Measurements from ENCODE around the gene ENOX1.

The ENOX1 gene

GRCh38 chr13:43664700-43665191 is 122.0 kb downstream of the ENOX1 start:
- no peak for DNase-seq

GRCh38 chr13:43663474-43664090 is 123.2 kb downstream of the ENOX1 start:
- DNase-seq = no peak

- DNase-seq = no peak
These were observed 123.8 kb downstream of the ENOX1 start for GRCh38 chr13:43662976-43663375.

GRCh38 chr13:43661161-43661830 is 125.5 kb downstream of the ENOX1 start:
- no peak for DNase-seq

- DNase-seq = no peak
These were observed 129.3 kb downstream of the ENOX1 start for GRCh38 chr13:43657485-43657884.

- DNase-seq = no peak
These were observed 132.8 kb downstream of the ENOX1 start for GRCh38 chr13:43653980-43654379.

- no peak for DNase-seq
These were observed 133.4 kb downstream of the ENOX1 start for GRCh38 chr13:43653395-43653794.

GRCh38 chr13:43652760-43653159 is 134.0 kb downstream of the ENOX1 start:
- no peak for DNase-seq

- DNase-seq = no peak
These were observed 135.9 kb downstream of the ENOX1 start for GRCh38 chr13:43650882-43651281.

GRCh38 chr13:43648733-43649132 is 138.0 kb downstream of the ENOX1 start:
- no peak for DNase-seq

- DNase-seq = no peak
These were observed 139.3 kb downstream of the ENOX1 start for GRCh38 chr13:43647471-43647870.

GRCh38 chr13:43640476-43640875 is 146.3 kb downstream of the ENOX1 start:
- DNase-seq = no peak

- DNase-seq = no peak
These were observed 155.7 kb downstream of the ENOX1 start for GRCh38 chr13:43631106-43631505.

- DNase-seq = no peak
These were observed 156.9 kb downstream of the ENOX1 start for GRCh38 chr13:43629691-43630480.

GRCh38 chr13:43626994-43627393 is 159.8 kb downstream of the ENOX1 start:
- no peak for DNase-seq

- no peak for DNase-seq
These were observed 172.7 kb downstream of the ENOX1 start for GRCh38 chr13:43614063-43614462.

GRCh38 chr13:43611281-43612273 is 175.2 kb downstream of the ENOX1 start:
- no peak for DNase-seq

GRCh38 chr13:43608400-43609137 is 178.2 kb downstream of the ENOX1 start:
- DNase-seq = no peak

GRCh38 chr13:43597599-43597945 is 189.2 kb downstream of the ENOX1 start:
- DNase-seq = no peak

- no peak for DNase-seq
These were observed 189.7 kb downstream of the ENOX1 start for GRCh38 chr13:43596924-43597598.

GRCh38 chr13:43596006-43596405 is 190.8 kb downstream of the ENOX1 start:
- no peak for DNase-seq

Measured in CD4-positive, alpha-beta T cell treated with Interleukin-12 subunit alpha and Interleukin-12 subunit beta, for 1 hour (primary cell).